Activated B cell treated with CpG ODN at 0.5 μM for 24 hours (primary cell): ENCODE results near the gene CTSD. TPM values are rescaled to one million over a fixed set of nuclear protein-coding genes. Genes with fewer than 3 reads are reported as not detected.

ENCODE experiments used
- ATAC-seq: fragments of 200-7000 bp; cut with Tn5 transposase; one replicate; pipeline ENCODE4 v1.10.0; 2021; ENCODE audit warnings: low read depth, mild to moderate bottlenecking, moderate library complexity
- CTCF ChIA-PET: fragments of 350-600 bp; sonication (Branson Sonifier 250); formaldehyde crosslinking; loops from one replicate; lab custom pipeline; 2021; ENCODE audit warnings: antibody characterized with exemption; lab: Charles Lee
- POLR2A ChIA-PET: fragments of 350-600 bp; sonication (Branson Sonifier 250); formaldehyde crosslinking; loops from one replicate; lab custom pipeline; 2021; ENCODE audit warnings: antibody characterized with exemption; lab: Charles Lee
- DNase-seq: peaks from one replicate; pipeline ENCODE4 v3.0.0; 2022
- H3K27ac Mint-ChIP-seq: one replicate; pipeline ENCODE4 v1.8.0; 2020; ENCODE audit warnings: mixed read lengths
- H3K27me3 Mint-ChIP-seq: one replicate; pipeline ENCODE4 v1.8.0; 2021; ENCODE audit warnings: mixed read lengths
- H3K36me3 Mint-ChIP-seq: one replicate; pipeline ENCODE4 v1.8.0; 2021; ENCODE audit warnings: low read depth, mixed read lengths
- H3K4me1 Mint-ChIP-seq: one replicate; pipeline ENCODE4 v1.8.0; 2021; ENCODE audit warnings: mixed read lengths
- H3K4me3 Mint-ChIP-seq: one replicate; pipeline ENCODE4 v1.8.0; 2020; ENCODE audit warnings: mild to moderate bottlenecking, mixed read lengths
- H3K9me3 Mint-ChIP-seq: one replicate; pipeline ENCODE4 v1.8.0; 2020; ENCODE audit warnings: mixed read lengths
- intact Hi-C: fragments of 100-400 bp; cut with micrococcal nuclease; formaldehyde crosslinking; loops from one replicate; pipeline ENCODE4 v1.15.1; 2024
- total RNA-seq: library from RNA; stranded (reverse); gene quantifications from 2 replicates; pipeline ENCODE4 v1.2.3, GENCODE V29; 2022
- TF ChIP-seq, protein P1 (sequence below): fragments of 200-600 bp; IDR thresholded peaks from one replicate; pipeline ENCODE4 v1.8.0; 2022; ENCODE audit warnings: antibody characterized with exemption, mild to moderate bottlenecking

The CTSD gene
- total RNA-seq, 1 donor from 2014 or later: 33.2 TPM

DNA sequence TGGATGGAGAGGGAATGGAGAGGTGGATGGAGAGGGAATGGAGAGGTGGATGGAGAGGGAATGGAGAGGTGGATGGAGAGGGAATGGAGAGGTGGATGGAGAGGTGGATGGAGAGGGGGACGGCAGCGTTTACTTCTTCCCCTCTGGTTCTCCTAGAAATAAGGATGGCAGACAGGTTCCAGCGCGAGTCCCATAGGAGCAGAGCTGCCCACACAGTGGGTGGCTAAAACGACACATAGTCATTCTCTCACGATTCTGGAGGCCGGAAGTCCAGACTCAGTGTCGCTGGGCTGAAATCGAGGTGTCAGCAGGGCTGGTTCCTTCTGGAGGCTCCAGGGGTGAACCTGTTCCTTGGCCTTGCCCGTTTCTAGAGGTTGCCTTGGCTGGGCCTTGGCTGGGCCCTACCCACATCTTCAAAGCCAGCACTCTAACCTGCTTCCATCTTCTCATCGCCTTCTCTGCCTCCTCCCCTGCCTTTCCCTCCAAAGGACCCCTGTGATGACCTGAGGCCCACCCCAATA is 12.7 kb upstream of the CTSD start:
- no peak overlapping the region for H3K4me3 Mint-ChIP-seq
- H3K4me1 Mint-ChIP-seq: peaks cover 16% of the 10 kb centered on the region
- peaks cover 26% of the 10 kb centered on the region for H3K27me3 Mint-ChIP-seq
- ATAC-seq (no peak), DNase-seq (no peak)
- ChIA-PET POLR2A (interaction anchor here (0.6 kb wide), 1 partner anchor 66 kb away, joined by 5 read pairs; no protein-coding TSS in a partner anchor), CTCF (no interaction called here)
- no peak overlapping the region for H3K27ac Mint-ChIP-seq
- TF ChIP-seq, protein P1, sequence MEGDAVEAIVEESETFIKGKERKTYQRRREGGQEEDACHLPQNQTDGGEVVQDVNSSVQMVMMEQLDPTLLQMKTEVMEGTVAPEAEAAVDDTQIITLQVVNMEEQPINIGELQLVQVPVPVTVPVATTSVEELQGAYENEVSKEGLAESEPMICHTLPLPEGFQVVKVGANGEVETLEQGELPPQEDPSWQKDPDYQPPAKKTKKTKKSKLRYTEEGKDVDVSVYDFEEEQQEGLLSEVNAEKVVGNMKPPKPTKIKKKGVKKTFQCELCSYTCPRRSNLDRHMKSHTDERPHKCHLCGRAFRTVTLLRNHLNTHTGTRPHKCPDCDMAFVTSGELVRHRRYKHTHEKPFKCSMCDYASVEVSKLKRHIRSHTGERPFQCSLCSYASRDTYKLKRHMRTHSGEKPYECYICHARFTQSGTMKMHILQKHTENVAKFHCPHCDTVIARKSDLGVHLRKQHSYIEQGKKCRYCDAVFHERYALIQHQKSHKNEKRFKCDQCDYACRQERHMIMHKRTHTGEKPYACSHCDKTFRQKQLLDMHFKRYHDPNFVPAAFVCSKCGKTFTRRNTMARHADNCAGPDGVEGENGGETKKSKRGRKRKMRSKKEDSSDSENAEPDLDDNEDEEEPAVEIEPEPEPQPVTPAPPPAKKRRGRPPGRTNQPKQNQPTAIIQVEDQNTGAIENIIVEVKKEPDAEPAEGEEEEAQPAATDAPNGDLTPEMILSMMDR: no peak
- no peaks in the 10 kb centered on the region for H3K36me3 Mint-ChIP-seq
- intact Hi-C loops: no loop called here
- H3K9me3 Mint-ChIP-seq: no peaks in the 10 kb centered on the region

DNA sequence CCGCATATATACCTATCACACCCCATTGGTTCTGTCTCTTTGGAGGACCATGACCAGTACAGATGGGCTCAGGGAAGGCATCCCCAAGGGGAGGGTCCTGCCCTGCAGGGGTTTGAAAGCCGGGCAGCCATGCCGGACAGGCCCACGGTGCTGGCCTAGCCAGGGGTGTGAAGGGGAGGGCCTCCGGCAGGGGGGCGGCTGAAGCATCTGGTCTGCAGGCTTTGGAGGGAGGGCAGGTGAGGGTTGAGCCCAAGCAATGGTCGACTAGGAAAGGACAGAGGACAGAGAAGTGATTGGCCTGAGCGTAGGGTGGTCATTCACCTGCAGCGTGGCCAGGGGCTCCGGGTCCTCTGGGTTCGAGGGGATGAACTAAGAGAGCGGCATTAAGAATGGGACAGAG is 11.2 kb upstream of the CTSD start:
- CTCF ChIA-PET: no interaction called here
- Mint-ChIP-seq H3K27ac (no peak overlapping the region), H3K9me3 (no peaks in the 10 kb centered on the region), H3K4me1 (peaks cover 7% of the 10 kb centered on the region), H3K4me3 (no peak overlapping the region), H3K36me3 (no peaks in the 10 kb centered on the region), H3K27me3 (peaks cover 35% of the 10 kb centered on the region)
- POLR2A ChIA-PET: no interaction called here
- ATAC-seq: no peak
- TF ChIP-seq, protein P1: no peak
- DNase-seq: no peak
- intact Hi-C loops: no loop called here

DNA sequence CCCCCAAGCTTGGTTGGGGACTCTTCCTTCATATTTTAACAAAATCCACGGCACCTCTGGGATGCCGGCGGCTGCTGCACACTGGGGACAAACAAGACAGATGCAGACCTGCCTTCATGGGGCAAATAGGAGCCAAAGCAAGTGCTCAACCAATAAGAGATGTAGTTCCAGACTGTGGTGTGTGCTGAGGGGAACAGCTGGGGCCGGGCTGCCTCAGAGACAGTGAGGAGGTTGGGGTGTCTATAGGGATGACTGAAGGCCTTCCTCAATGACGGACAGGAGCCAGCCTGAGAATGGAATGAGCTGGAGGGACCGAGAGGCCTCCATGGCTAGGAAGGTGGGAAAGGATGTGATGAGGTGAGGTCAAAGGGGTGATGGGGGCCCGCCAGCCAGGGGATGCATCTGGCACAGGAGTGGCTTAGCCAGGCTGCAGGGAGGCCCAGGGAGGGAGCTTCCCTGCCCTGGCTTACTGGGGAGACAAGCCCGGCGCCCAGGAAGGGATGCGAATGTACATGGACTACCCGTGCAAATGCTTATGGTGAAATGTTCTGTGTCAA is 10.3 kb upstream of the CTSD start:
- Mint-ChIP-seq H3K9me3 (no peaks in the 10 kb centered on the region), H3K36me3 (no peaks in the 10 kb centered on the region)

DNA sequence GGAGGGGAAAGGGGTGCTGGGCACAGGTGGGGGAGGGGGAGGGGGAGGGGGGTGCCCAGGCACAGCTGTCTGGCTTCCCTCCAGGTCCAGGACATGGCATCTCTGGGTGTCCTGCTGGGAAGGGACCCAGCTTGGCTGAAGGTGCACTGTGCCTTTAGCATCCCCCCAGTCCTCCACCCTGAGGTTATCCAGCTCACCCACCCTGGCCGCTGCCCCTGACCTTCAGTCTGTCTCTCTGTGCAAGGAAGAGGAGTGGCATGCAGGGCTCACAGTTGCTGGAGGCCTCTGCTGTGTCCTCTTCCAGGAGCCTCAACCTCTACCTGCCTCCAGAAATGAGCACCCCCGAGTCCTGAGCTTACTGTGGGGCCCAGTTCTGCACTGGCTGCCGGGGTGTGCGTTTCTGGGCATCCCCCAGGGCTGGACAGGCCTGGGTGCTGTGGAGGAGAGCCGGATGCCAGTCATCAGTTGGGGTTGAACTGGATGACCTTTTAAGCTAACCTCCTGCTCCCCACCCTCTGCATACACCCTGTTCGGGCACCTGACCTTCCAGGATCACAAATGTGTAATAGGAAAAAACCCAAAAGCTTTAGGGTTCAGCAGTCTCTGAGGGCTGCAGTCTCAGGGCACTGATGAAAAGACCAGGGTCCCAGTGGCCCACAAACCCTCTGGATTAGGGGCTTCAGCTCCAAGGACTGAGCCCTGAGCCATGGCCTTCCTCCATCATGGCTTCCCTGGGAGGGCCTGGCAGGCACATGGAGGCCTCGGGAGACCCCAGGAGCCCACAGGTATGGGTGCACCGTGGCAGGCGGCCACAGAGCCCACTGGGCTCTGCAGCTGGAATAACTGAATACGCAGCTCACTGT is 9.6 kb upstream of the CTSD start:
- TF ChIP-seq, protein P1: no peak
- Mint-ChIP-seq H3K27ac (no peak overlapping the region), H3K4me1 (peaks cover 6% of the 10 kb centered on the region), H3K36me3 (no peaks in the 10 kb centered on the region), H3K27me3 (peaks cover 39% of the 10 kb centered on the region), H3K9me3 (no peaks in the 10 kb centered on the region), H3K4me3 (no peak overlapping the region)
- intact Hi-C loops: no loop called here
- ATAC-seq: no peak
- ChIA-PET POLR2A (no interaction called here), CTCF (interaction anchor here (1.3 kb wide), 1 partner anchor 79 kb away, joined by 4 read pairs; no protein-coding TSS in a partner anchor)
- no peak for DNase-seq

More for the DNA sequence above, 10.3 kb upstream of the CTSD start:
- TF ChIP-seq, protein P1: no peak
- ATAC-seq (no peak), DNase-seq (no peak)
- POLR2A ChIA-PET: no interaction called here
- Mint-ChIP-seq H3K27me3 (peaks cover 38% of the 10 kb centered on the region), H3K27ac (no peak overlapping the region), H3K4me3 (no peak overlapping the region), H3K4me1 (peaks cover 6% of the 10 kb centered on the region)
- CTCF ChIA-PET: interaction anchor here (1.3 kb wide), 1 partner anchor 80 kb away, joined by 4 read pairs; no protein-coding TSS in a partner anchor
- intact Hi-C loops: no loop called here
